Brain microvascular endothelial cell (primary cell): ENCODE data around the gene SHISA9.

Source experiments
- DNase-seq: peaks from one replicate; pipeline ENCODE4 v3.0.0-alpha.2; 2020
- H3K27ac ChIP-seq: fragments of 250-450 bp; sonication (Bioruptor Pico); 2 replicates; pipeline ENCODE4 v1.5.1; 2020; ENCODE audit warnings: mild to moderate bottlenecking, moderate library complexity
- H3K27me3 ChIP-seq: fragments of 250-450 bp; sonication (Bioruptor Pico); replicated peaks from 2 replicates; pipeline ENCODE4 v1.5.1; 2020; ENCODE audit warnings: mild to moderate bottlenecking
- H3K36me3 ChIP-seq: fragments of 250-450 bp; sonication (Bioruptor Pico); replicated peaks from 2 replicates; pipeline ENCODE4 v1.5.1; 2020; ENCODE audit warnings: mild to moderate bottlenecking
- H3K4me3 ChIP-seq: 2 replicates; pipeline ENCODE4 v1.5.1; 2011; ENCODE audit warnings: low read depth, mild to moderate bottlenecking, control low read depth, low read length, moderate library complexity
- CTCF ChIP-seq: IDR thresholded peaks from 2 replicates; pipeline ENCODE4 v1.5.1; 2011; ENCODE audit warnings: low read depth, mild to moderate bottlenecking, moderate library complexity, low read length, control low read depth, inconsistent platforms; ENCODE audit errors: missing control alignments
- in situ Hi-C: cut with HindIII; loops from 2 replicates; pipeline ENCODE4 v1.10.0; 2017; ENCODE audit warnings: low sequenced_read_pairs, low pct_ligation_motif_present

SHISA9 gene

GRCh38 chr16:13095061-13095460 is 193.7 kb downstream of the SHISA9 start:
- no peak for DNase-seq
- no peaks in the 10 kb centered on the region for H3K27me3 ChIP-seq
- H3K36me3 ChIP-seq = no peaks in the 10 kb centered on the region
- no peak overlapping the region for H3K27ac ChIP-seq
- TF ChIP-seq CTCF = no peak
- in situ Hi-C loops = no loop called here
- no peak overlapping the region for H3K4me3 ChIP-seq

- in situ Hi-C loops = no loop called here
- no peak overlapping the region for H3K4me3 ChIP-seq
- no peaks in the 10 kb centered on the region for H3K36me3 ChIP-seq
- DNase-seq = no peak
- no peaks in the 10 kb centered on the region for H3K27me3 ChIP-seq
- no peak overlapping the region for H3K27ac ChIP-seq
- TF ChIP-seq CTCF = no peak
These were observed 197.1 kb downstream of the SHISA9 start for GRCh38 chr16:13098536-13098935.

- TF ChIP-seq CTCF = no peak
- DNase-seq = no peak
These were observed 198.4 kb downstream of the SHISA9 start for GRCh38 chr16:13099822-13100221.

GRCh38 chr16:13100970-13101369 is 199.6 kb downstream of the SHISA9 start:
- no peak for DNase-seq
- TF ChIP-seq CTCF = no peak
- Histone ChIP-seq H3K4me3 (no peak overlapping the region), H3K27me3 (no peaks in the 10 kb centered on the region), H3K36me3 (no peaks in the 10 kb centered on the region), H3K27ac (no peak overlapping the region)
- in situ Hi-C loops = no loop called here

More at GRCh38 chr16:13099822-13100221, 198.4 kb downstream of the SHISA9 start:
- no peaks in the 10 kb centered on the region for H3K27me3 ChIP-seq
- no peak overlapping the region for H3K27ac ChIP-seq
- in situ Hi-C loops = no loop called here
- no peaks in the 10 kb centered on the region for H3K36me3 ChIP-seq
- H3K4me3 ChIP-seq = no peak overlapping the region

- no peak overlapping the region for H3K27ac ChIP-seq
These were observed 200.4 kb downstream of the SHISA9 start for GRCh38 chr16:13101828-13102227.

More at GRCh38 chr16:13101828-13102227, 200.4 kb downstream of the SHISA9 start:
- Histone ChIP-seq H3K36me3 (no peaks in the 10 kb centered on the region), H3K27me3 (no peaks in the 10 kb centered on the region), H3K4me3 (no peak overlapping the region)
- TF ChIP-seq CTCF = no peak
- DNase-seq = no peak
- in situ Hi-C loops = no loop called here
